Measurements from ENCODE around the gene RPS27.
"Not testable (repeated sequence)": the region's sequence is repeated elsewhere in the genome, so short reads cannot be mapped to it uniquely, and the experiment has no call there.

RPS27 gene

GRCh38 chr1:153987621-153988020, 2.9 kb upstream of the RPS27 start:
- no peak for DNase-seq

GRCh38 chr1:153991151-153991630, 629 bp downstream of the RPS27 start:
- DNase-seq: no peak

GRCh38 chr1:153991806-153992205, 1.2 kb downstream of the RPS27 start:
- DNase-seq: no peak

GRCh38 chr1:153995202-153995601, 4.6 kb downstream of the RPS27 start:
- DNase-seq: no peak

GRCh38 chr1:153995640-153996039, 5.1 kb downstream of the RPS27 start:
- DNase-seq: no peak

- DNase-seq: not testable (repeated sequence)
Measured at GRCh38 chr1:153996882-153997281, 6.3 kb downstream of the RPS27 start.

- no peak for DNase-seq
Measured at GRCh38 chr1:154000420-154000819, 9.9 kb downstream of the RPS27 start.

- no peak for DNase-seq
Measured at GRCh38 chr1:154006136-154006535, 15.6 kb downstream of the RPS27 start.

GRCh38 chr1:154012129-154012528, 21.6 kb downstream of the RPS27 start:
- DNase-seq: no peak

GRCh38 chr1:154012543-154012942, 22.0 kb downstream of the RPS27 start:
- not testable (repeated sequence) for DNase-seq

GRCh38 chr1:154014154-154014907, 23.8 kb downstream of the RPS27 start:
- DNase-seq: no peak

- DNase-seq: no peak
Measured at GRCh38 chr1:154019269-154019668, 28.7 kb downstream of the RPS27 start.

GRCh38 chr1:154019940-154020339, 29.4 kb downstream of the RPS27 start:
- DNase-seq: no peak

GRCh38 chr1:154033697-154034096, 43.1 kb downstream of the RPS27 start:
- DNase-seq: not testable (repeated sequence)

Data from stimulated activated CD4-positive, alpha-beta T cell treated with anti-CD3 and anti-CD28 coated beads, Interleukin-2, amount 100 ng/mL, for 48 hours (primary cell).